HepG2 (cell line): ENCODE results near the gene CEP97. TPM values are rescaled to one million over a fixed set of nuclear protein-coding genes. Genes with fewer than 3 reads are reported as not detected.

Experiments used
- CENPT ChIP-seq: sonication (generic); formaldehyde crosslinking; IDR thresholded peaks from 2 replicates; pipeline ENCODE4 v1.8.0; 2022; ENCODE audit warnings: low read depth, mild to moderate bottlenecking, moderate library complexity, missing genetic modification reagents
- DMAP1 ChIP-seq: IDR thresholded peaks from 2 replicates; pipeline ENCODE4 v1.6.1; 2016
- EHMT2 ChIP-seq: fragments of 200-600 bp; sonication (generic); IDR thresholded peaks from 2 replicates; pipeline ENCODE4 v1.7.0; 2017; ENCODE audit warnings: antibody characterized with exemption, low read depth, low read length, borderline replicate concordance
- HMGXB3 ChIP-seq: sonication (generic); formaldehyde crosslinking; IDR thresholded peaks from 2 replicates; pipeline ENCODE4 v1.4.0; 2020; ENCODE audit warnings: missing genetic modification reagents, borderline replicate concordance
- HNF4G ChIP-seq, 2 experiments: sonication (generic) in 1 of 2; formaldehyde crosslinking in 1 of 2; IDR thresholded peaks; 2 replicates each; pipeline versions ENCODE4 v1.4.0 to v1.6.1; 2011 to 2020; ENCODE audit warnings: borderline replicate concordance in 2 of 2, low read depth in 2 of 2, mild to moderate bottlenecking in 2 of 2, low read length in 1 of 2, missing genetic modification reagents in 1 of 2, moderate library complexity in 1 of 2
- IRF1 ChIP-seq: sonication (generic); formaldehyde crosslinking; IDR thresholded peaks from 2 replicates; pipeline ENCODE4 v1.4.0; 2020; ENCODE audit warnings: low read depth, mild to moderate bottlenecking, missing genetic modification reagents
- MXI1 ChIP-seq: IDR thresholded peaks from 3 replicates; pipeline ENCODE4 v1.6.1; 2012; ENCODE audit warnings: low read depth, low read length, inconsistent platforms, borderline replicate concordance
- MZF1 ChIP-seq: sonication (generic); formaldehyde crosslinking; IDR thresholded peaks from 2 replicates; pipeline ENCODE4 v1.8.1; 2023; ENCODE audit warnings: mild to moderate bottlenecking, missing genetic modification reagents, borderline replicate concordance
- NFIC ChIP-seq: IDR thresholded peaks from 2 replicates; pipeline ENCODE4 v1.6.1; 2012; ENCODE audit warnings: mild to moderate bottlenecking, low read length, inconsistent platforms
- REL ChIP-seq: sonication (generic); formaldehyde crosslinking; conservative IDR thresholded peaks from 2 replicates; pipeline ENCODE4 v1.8.0; 2022; ENCODE audit warnings: mild to moderate bottlenecking, missing genetic modification reagents, moderate library complexity
- RELA ChIP-seq: sonication (generic); formaldehyde crosslinking; IDR thresholded peaks from 2 replicates; pipeline ENCODE4 v1.4.0; 2020; ENCODE audit warnings: missing genetic modification reagents
- SKI ChIP-seq: fragments of 450-650 bp; IDR thresholded peaks from one replicate; pipeline ENCODE4 v1.6.1; 2018; ENCODE audit warnings: mild to moderate bottlenecking; ENCODE audit not compliant: partially characterized antibody
- TEAD2 ChIP-seq: sonication (generic); formaldehyde crosslinking; IDR thresholded peaks from 2 replicates; pipeline ENCODE4 v1.9.0; 2021; ENCODE audit warnings: missing genetic modification reagents
- TFDP2 ChIP-seq: sonication (generic); formaldehyde crosslinking; IDR thresholded peaks from 2 replicates; pipeline ENCODE4 v1.4.0; 2020; ENCODE audit warnings: missing genetic modification reagents
- TRIM24 ChIP-seq: sonication (generic); formaldehyde crosslinking; IDR thresholded peaks from 2 replicates; pipeline ENCODE4 v1.8.0; 2022; ENCODE audit warnings: mild to moderate bottlenecking, missing genetic modification reagents
- ZNF18 ChIP-seq: sonication (generic); formaldehyde crosslinking; IDR thresholded peaks from 2 replicates; pipeline ENCODE4 v1.8.0; 2022; ENCODE audit warnings: mild to moderate bottlenecking, missing genetic modification reagents; ENCODE audit not compliant: insufficient replicate concordance
- ZNF431 ChIP-seq: sonication (generic); formaldehyde crosslinking; IDR thresholded peaks from 2 replicates; pipeline ENCODE4 v1.9.0; 2022; ENCODE audit warnings: missing genetic modification reagents, low read depth, mild to moderate bottlenecking, borderline replicate concordance
- ZZZ3 ChIP-seq: sonication (generic); formaldehyde crosslinking; IDR thresholded peaks from 2 replicates; pipeline ENCODE4 v1.4.0; 2020; ENCODE audit warnings: missing genetic modification reagents, mild to moderate bottlenecking, borderline replicate concordance
- polyA plus RNA-seq, 8 experiments: library from polyadenylated mRNA; depleted of rRNA in 3 of 8; stranded (reverse) in 7 of 8; unstranded in 1 of 8; fragments of >200 nt; fragmentation: Illumina TruSeq in 4 of 8; extraction: Trizol in 4 of 8; gene quantifications; 2 replicates each; pipeline versions ENCODE4 v1.2.1 to v1.2.3, GENCODE V29; 2011 to 2016; ENCODE audit warnings: low read depth in 4 of 8, missing spikeins in 1 of 8, mixed read lengths in 1 of 8; ENCODE audit not compliant: insufficient read depth in 1 of 8
- total RNA-seq, 5 experiments: library from RNA; depleted of rRNA; stranded (reverse); fragments of >200 nt; fragmentation: Illumina TruSeq; extraction: Trizol; gene quantifications; 2 replicates each; pipeline ENCODE4 v1.2.3, GENCODE V29; 2016; ENCODE audit warnings: low read depth in 1 of 5
- TF ChIP-seq, protein P1 (sequence below): sonication (generic); formaldehyde crosslinking; IDR thresholded peaks from 2 replicates; pipeline ENCODE4 v1.9.0; 2021; ENCODE audit warnings: missing genetic modification reagents, mild to moderate bottlenecking, borderline replicate concordance

Gene CEP97
- total and polyA plus RNA-seq, 2 of the 13 experiments (the other 11 are each of a cell fraction or from before 2014, with no cell fraction given), result 0.99 to 6.5 TPM

DNA sequence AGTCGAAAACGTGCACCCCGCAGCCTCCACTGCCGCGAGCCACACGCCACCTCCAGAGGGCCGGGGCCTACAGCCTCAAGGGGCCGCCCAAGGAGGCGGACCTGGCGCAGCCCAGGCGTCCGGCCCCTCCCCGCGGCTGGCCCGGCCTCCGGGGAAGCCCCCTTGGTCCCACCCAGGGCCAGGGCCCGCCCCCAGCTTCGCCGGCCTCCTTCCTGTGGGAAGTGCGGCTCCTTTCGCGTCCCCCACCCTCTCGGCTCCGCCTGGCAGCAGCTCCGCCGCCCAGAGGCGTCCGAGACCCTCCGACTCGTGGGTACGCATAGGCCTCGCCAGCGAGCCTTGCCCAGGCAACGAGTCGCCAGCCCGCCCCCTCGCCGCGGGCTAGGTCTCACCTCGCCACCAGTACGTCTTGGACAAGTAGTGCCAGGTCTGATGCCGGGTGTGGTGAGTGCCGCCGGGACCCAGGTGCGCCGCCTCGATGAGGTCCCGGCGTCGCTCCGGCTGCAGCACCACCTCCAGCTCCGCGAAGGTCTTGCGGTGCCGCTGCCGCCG, 48.1 kb upstream of the CEP97 start (continued):
- peak; percentile 8; the same call in 1 of the 2 replicates for TF ChIP-seq HNF4G (IDR thresholded peaks at IDR 0.05; ENCODE audit: borderline replicate concordance, low read depth, low read length)
- no peak for TF ChIP-seq HNF4G (CRISPR knock-in tag; IDR thresholded peaks at IDR 0.05; ENCODE audit: borderline replicate concordance, low read depth)
- TF ChIP-seq MZF1, result no peak
- TF ChIP-seq CENPT, result no peak
- TF ChIP-seq NFIC, result no peak
- TF ChIP-seq DMAP1 (CRISPR knock-in tag), result no peak
- TF ChIP-seq IRF1 (CRISPR knock-in tag), result no peak
- 0 out of 2 replicates have a peak, but pooled peaks have one; percentile 23 for TF ChIP-seq ZNF431 (CRISPR knock-in tag)
- peak; percentile 82; the same call in 2 of the 3 replicates for TF ChIP-seq MXI1
- no peak for TF ChIP-seq TFDP2 (CRISPR knock-in tag)
- peak; percentile 68 for TF ChIP-seq ZNF18 (CRISPR knock-in tag)
- TF ChIP-seq HMGXB3, result no peak
- no peak for TF ChIP-seq TEAD2 (CRISPR knock-in tag)
- 0 out of 2 replicates have a peak, but pooled peaks have one; percentile 27 for TF ChIP-seq RELA (CRISPR knock-in tag)
- peak; percentile 60 for TF ChIP-seq SKI
- no peak for TF ChIP-seq TRIM24 (CRISPR knock-in tag)
- no peak for TF ChIP-seq EHMT2
- TF ChIP-seq, protein P1, sequence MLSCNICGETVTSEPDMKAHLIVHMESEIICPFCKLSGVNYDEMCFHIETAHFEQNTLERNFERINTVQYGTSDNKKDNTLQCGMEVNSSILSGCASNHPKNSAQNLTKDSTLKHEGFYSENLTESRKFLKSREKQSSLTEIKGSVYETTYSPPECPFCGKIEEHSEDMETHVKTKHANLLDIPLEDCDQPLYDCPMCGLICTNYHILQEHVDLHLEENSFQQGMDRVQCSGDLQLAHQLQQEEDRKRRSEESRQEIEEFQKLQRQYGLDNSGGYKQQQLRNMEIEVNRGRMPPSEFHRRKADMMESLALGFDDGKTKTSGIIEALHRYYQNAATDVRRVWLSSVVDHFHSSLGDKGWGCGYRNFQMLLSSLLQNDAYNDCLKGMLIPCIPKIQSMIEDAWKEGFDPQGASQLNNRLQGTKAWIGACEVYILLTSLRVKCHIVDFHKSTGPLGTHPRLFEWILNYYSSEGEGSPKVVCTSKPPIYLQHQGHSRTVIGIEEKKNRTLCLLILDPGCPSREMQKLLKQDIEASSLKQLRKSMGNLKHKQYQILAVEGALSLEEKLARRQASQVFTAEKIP (CRISPR knock-in tag), result no peak
- 0 out of 2 replicates have a peak, but pooled peaks have one; percentile 13 for TF ChIP-seq ZZZ3 (CRISPR knock-in tag)
- peak; percentile 86 for TF ChIP-seq REL (CRISPR knock-in tag)
